ENCODE data around the gene TGM5. TPM values are rescaled to one million over a fixed set of nuclear protein-coding genes. Genes with fewer than 3 reads are reported as not detected.
A peak's percentile ranks its signal among the peaks of the same experiment; 100 is the strongest.

TGM5 gene
- total RNA-seq, 6 experiments from 2014 or later: not detected

DNA sequence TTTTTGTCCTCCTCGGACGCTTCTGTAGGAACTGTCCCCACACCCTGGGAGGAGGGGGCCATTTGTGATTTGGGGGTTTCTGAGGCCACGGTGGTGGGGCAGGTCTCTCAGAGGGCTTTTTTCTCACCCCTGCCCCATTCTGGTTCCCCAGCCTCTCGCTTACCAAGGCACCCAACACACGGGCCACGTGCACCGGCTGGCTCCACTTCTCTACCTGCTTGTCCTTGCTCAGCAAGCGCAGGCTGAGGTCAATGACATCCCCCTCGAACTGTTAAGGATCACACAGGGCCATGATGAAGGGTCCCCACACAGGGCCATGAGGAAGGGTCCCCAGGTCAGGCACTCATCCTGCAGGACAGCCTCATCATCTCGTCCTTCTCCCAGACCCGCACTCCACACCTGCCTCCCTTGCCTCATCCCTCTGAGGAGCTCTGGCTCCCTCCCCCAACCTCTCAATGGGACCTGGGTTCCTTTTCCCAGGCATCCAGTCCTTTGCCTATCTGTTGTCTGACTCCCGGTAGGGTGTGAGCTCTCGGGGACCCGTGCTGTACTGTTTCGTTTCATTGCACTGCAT lies 56.5 kb downstream of the TGM5 start:
- Mint-ChIP-seq H3K27ac (no peak overlapping the region), H3K4me1 (ENCODE audit: low read depth) (no peaks in the 10 kb centered on the region), H3K27me3 (ENCODE audit: insufficient read depth) (peaks cover 64% of the 10 kb centered on the region), H3K9me3 (no peaks in the 10 kb centered on the region), H3K4me3 (no peak overlapping the region), H3K36me3 (ENCODE audit: low read depth) (no peaks in the 10 kb centered on the region)
- TF ChIP-seq, protein P1, sequence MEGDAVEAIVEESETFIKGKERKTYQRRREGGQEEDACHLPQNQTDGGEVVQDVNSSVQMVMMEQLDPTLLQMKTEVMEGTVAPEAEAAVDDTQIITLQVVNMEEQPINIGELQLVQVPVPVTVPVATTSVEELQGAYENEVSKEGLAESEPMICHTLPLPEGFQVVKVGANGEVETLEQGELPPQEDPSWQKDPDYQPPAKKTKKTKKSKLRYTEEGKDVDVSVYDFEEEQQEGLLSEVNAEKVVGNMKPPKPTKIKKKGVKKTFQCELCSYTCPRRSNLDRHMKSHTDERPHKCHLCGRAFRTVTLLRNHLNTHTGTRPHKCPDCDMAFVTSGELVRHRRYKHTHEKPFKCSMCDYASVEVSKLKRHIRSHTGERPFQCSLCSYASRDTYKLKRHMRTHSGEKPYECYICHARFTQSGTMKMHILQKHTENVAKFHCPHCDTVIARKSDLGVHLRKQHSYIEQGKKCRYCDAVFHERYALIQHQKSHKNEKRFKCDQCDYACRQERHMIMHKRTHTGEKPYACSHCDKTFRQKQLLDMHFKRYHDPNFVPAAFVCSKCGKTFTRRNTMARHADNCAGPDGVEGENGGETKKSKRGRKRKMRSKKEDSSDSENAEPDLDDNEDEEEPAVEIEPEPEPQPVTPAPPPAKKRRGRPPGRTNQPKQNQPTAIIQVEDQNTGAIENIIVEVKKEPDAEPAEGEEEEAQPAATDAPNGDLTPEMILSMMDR (IDR thresholded peaks at IDR 0.05): no peak
- DNase-seq: no peak

DNA sequence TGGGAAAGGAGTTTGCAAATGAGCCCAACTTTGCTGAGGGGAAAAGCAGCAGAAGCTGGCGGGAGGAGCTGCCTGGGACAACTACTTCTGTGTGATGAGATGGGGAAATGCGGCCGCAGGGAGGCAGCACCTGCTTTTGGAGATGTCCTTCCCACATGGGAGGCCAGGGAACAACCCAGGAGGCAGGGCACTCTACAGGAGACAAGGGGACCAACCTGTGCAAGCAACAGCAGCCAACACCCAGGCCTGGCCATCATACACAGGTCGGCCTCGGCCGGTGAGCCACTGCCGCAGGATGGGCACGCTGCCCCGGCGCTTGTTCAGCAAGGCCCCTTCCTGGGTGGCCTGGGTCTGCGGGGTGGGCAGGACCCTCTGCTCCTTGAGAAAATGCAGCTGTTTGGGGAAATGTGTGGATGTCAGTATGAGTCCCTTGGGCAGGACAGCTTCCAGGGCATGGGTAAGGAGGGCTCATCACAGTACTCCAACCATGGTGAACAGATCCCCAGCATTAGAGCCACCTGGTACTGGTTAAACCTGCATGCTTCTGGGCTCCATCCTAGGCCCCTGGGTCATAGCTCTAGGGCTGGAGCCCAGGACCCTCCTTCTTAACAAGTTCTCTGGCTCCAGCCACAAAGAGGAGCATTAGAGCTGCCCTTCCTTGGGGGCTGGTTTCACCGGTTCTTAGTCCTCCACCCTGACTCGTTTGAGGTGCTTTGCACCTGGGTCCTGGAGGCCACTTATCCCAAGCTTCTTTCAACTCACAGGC lies 57.5 kb downstream of the TGM5 start:
- Mint-ChIP-seq H3K27ac (no peak overlapping the region), H3K4me1 (ENCODE audit: low read depth) (peaks cover 6% of the 10 kb centered on the region), H3K4me3 (no peak overlapping the region), H3K36me3 (ENCODE audit: low read depth) (no peaks in the 10 kb centered on the region), H3K27me3 (ENCODE audit: insufficient read depth) (peaks cover 56% of the 10 kb centered on the region), H3K9me3 (no peaks in the 10 kb centered on the region)
- no peak for DNase-seq
- TF ChIP-seq, protein P1 (IDR thresholded peaks at IDR 0.05): peak; percentile 50; the same call in 1 of the 2 replicates

DNA sequence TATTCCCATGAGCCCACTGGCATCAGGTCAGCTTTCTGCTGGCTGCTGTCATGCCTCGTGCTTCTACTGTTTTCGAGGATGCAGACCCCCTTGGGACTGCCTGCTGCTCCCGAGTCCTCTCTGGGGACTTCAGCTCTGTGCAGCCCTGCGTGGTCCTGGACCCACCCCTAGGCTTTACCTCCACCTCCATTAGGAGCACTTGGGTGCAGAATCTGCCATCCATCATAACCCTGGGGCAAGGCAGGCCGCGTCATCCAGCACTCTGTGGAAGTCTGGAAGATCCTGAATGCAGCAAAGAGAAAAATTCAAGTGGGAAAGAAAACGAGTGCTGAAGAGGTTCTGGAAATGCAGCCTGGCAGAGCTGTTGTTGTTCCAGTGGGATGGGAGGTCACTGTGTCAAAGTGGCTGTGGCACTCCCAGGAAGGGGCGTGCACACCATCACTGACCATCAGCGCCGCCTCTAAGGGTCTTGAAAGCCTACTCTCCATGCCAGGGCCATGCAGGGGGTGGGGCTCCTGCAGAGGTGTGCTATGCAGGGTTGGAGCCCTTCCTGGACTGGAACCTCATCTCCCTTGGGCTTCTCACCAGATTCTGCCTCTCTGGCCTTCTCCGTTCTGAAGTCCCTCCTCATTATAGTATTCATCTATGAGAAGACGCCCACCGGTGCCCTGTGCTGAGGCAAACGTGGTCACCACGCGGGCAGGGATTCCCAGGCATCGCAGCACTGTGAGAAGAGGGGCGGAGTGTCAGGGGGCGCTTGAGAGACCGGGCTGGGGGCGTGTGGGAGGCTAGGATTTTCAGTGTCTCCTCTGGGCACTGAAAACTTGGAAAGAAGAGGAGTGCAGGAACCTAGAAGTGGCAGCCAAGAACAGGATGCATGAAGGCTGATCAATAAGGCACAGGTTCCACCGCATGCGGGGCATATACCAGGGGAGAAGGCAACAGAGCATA lies 58.4 kb downstream of the TGM5 start:
- DNase-seq: no peak
- H3K4me3 Mint-ChIP-seq: no peak overlapping the region
- H3K36me3 Mint-ChIP-seq (ENCODE audit: low read depth): no peaks in the 10 kb centered on the region
- peaks cover 47% of the 10 kb centered on the region for H3K27me3 Mint-ChIP-seq (ENCODE audit: insufficient read depth)
- no peaks in the 10 kb centered on the region for H3K9me3 Mint-ChIP-seq
- H3K27ac Mint-ChIP-seq: no peak overlapping the region
- peaks cover 10% of the 10 kb centered on the region for H3K4me1 Mint-ChIP-seq (ENCODE audit: low read depth)
- TF ChIP-seq, protein P1 (IDR thresholded peaks at IDR 0.05): no peak

DNA sequence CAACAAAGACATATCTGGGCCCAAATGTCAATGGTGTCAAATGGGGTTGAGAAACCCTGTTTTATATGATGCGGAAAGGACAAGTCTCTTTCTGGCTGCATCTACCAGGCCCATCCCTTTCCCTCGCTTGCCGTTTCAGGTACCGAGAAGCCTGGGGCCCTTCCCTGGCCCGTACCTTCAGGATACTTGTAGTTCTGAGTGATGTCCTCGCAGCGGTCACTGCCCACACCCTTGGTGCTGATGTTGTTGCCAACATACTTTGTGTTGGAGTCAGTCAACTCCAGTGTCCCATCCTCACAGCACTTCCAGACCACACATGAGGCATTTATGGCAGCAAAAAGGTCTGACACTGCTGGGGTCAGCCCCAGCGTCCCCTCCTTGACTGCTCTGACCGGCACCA lies 59.7 kb downstream of the TGM5 start:
- peaks cover 40% of the 10 kb centered on the region for H3K27me3 Mint-ChIP-seq (ENCODE audit: insufficient read depth)

DNA sequence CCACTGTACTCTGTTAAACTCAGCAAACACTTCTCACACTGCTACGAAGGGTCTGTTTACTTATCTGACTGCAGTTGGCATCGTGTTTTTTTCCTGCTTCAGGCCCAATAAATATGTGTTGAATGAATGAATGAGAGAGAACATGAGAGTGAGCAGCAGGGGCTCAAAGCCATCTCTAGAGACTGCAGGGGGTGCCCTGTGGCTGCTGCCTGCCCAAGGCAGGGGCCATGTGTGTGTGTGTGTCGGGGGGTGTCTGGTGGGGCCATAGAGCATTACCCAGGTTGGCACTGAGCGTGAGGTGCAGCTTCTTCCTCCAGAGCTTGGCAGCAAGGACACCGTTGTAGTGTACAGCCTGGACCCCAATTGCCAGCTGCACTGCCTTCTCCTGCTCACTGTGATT lies 60.7 kb downstream of the TGM5 start:
- Mint-ChIP-seq H3K27ac (no peak overlapping the region), H3K27me3 (ENCODE audit: insufficient read depth) (peaks cover 40% of the 10 kb centered on the region), H3K9me3 (no peaks in the 10 kb centered on the region), H3K4me3 (no peak overlapping the region), H3K4me1 (ENCODE audit: low read depth) (peaks cover 10% of the 10 kb centered on the region), H3K36me3 (ENCODE audit: low read depth) (no peaks in the 10 kb centered on the region)
- DNase-seq: no peak
- TF ChIP-seq, protein P1 (IDR thresholded peaks at IDR 0.05): no peak

More for the DNA sequence above, 59.7 kb downstream of the TGM5 start:
- Mint-ChIP-seq H3K4me1 (ENCODE audit: low read depth) (peaks cover 10% of the 10 kb centered on the region), H3K4me3 (no peak overlapping the region), H3K27ac (no peak overlapping the region), H3K36me3 (ENCODE audit: low read depth) (no peaks in the 10 kb centered on the region), H3K9me3 (no peaks in the 10 kb centered on the region)
- TF ChIP-seq, protein P1 (IDR thresholded peaks at IDR 0.05): no peak
- no peak for DNase-seq
